Measurements from ENCODE around the gene ATXN10.

DNA sequence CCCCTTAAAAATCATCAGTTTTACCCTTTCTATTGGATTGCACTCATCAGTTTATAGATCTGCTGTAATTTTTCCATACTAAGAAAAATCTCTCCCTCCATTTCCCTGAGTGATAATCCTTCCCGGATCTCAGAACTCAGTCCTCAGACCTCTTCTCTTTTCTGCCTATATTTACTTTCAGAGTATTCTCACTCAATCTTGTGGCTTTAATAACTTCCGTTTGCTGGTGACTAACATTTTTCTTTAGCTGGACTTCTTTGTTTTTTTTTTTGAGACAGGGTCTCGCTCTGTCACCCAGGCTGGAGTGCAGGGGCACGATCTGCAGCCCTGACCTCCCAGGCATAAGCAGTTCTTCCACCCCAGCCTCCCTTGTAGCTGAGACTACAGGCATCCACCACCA is 10.4 kb downstream of the ATXN10 start:
- TF ChIP-seq, protein P1, sequence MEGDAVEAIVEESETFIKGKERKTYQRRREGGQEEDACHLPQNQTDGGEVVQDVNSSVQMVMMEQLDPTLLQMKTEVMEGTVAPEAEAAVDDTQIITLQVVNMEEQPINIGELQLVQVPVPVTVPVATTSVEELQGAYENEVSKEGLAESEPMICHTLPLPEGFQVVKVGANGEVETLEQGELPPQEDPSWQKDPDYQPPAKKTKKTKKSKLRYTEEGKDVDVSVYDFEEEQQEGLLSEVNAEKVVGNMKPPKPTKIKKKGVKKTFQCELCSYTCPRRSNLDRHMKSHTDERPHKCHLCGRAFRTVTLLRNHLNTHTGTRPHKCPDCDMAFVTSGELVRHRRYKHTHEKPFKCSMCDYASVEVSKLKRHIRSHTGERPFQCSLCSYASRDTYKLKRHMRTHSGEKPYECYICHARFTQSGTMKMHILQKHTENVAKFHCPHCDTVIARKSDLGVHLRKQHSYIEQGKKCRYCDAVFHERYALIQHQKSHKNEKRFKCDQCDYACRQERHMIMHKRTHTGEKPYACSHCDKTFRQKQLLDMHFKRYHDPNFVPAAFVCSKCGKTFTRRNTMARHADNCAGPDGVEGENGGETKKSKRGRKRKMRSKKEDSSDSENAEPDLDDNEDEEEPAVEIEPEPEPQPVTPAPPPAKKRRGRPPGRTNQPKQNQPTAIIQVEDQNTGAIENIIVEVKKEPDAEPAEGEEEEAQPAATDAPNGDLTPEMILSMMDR (IDR thresholded peaks at IDR 0.05), result no peak
- no peak for TF ChIP-seq POLR2A (IDR thresholded peaks at IDR 0.05)
- no peak for TF ChIP-seq EP300 (IDR thresholded peaks at IDR 0.05)
- TF ChIP-seq POLR2AphosphoS5 (IDR thresholded peaks at IDR 0.05), result no peak
